GM12878 (cell line): ENCODE measurements around the gene NRXN3. TPM values are rescaled to one million over a fixed set of nuclear protein-coding genes. Genes with fewer than 3 reads are reported as not detected.

Experiments
- ATAC-seq: fragments of 200-7000 bp; cut with Tn5 transposase; 3 replicates; pipeline ENCODE4 v1.9.1; 2020; ENCODE audit warnings: mild to moderate bottlenecking, moderate library complexity
- BruUV-seq: library from RNA; stranded (reverse); fragments of 400-500 nt; replicated peaks from 2 replicates; lab custom pipeline; 2021; lab: Mats Ljungman, UMichigan
- CTCF ChIA-PET: fragments of 300-600 bp; sonication (Branson Sonifier 250); formaldehyde crosslinking; extraction: SDS; loops from one replicate; lab custom pipeline; 2021; ENCODE audit warnings: inconsistent platforms; lab: Yijun Ruan, JAX
- POLR2A ChIA-PET: fragments of 350-600 bp; formaldehyde crosslinking; extraction: SDS; loops from one replicate; lab custom pipeline; 2021; ENCODE audit warnings: inconsistent platforms; lab: Charles Lee
- RAD21 ChIA-PET: fragments of 300-600 bp; sonication (Branson Sonifier 250); formaldehyde crosslinking; loops from one replicate; lab custom pipeline; 2023; ENCODE audit warnings: antibody characterized with exemption; ENCODE audit not compliant: unreplicated experiment; lab: Charles Lee
- SMC1A ChIA-PET: fragments of 300-600 bp; sonication (Branson Sonifier 250); formaldehyde crosslinking; loops from one replicate; lab custom pipeline; 2023; ENCODE audit not compliant: unreplicated experiment, uncharacterized antibody; lab: Charles Lee
- DNase-seq: peaks from one replicate; pipeline ENCODE4 v3.0.0-alpha.2; 2011; ENCODE audit warnings: low read depth, low spot score
- FAIRE-seq: peaks from 3 replicates; lab custom pipeline; 2011; peaks lifted over from hg19 to GRCh38; lab: Jason Lieb, UNC
- H2AFZ ChIP-seq: 2 replicates; pipeline ENCODE4 v1.6.0; 2011; ENCODE audit warnings: low read depth, low read length, control low read depth; ENCODE audit not compliant: control insufficient read depth
- H3K27ac ChIP-seq: 2 replicates; pipeline ENCODE4 v1.5.1; 2011; ENCODE audit warnings: control low read depth; ENCODE audit not compliant: control insufficient read depth, insufficient read depth
- H3K27me3 ChIP-seq, 2 experiments: replicated peaks in 1 of 2; 2 replicates each; pipeline versions ENCODE4 v1.6.0 to v1.6.1; 2011; ENCODE audit warnings: low read length in 1 of 2; ENCODE audit not compliant: control insufficient read depth in 2 of 2, insufficient read depth in 2 of 2
- H3K36me3 ChIP-seq, 2 experiments: 2 replicates each; pipeline ENCODE4 v1.5.1; 2011; ENCODE audit warnings: low read length in 1 of 2; ENCODE audit not compliant: control insufficient read depth in 2 of 2, insufficient read depth in 2 of 2
- H3K4me1 ChIP-seq: 2 replicates; pipeline ENCODE4 v1.6.1; 2011; ENCODE audit warnings: mild to moderate bottlenecking, low read length, moderate library complexity, mixed read lengths; ENCODE audit not compliant: control insufficient read depth, insufficient read depth
- H3K4me2 ChIP-seq: 2 replicates; pipeline ENCODE4 v1.6.0; 2011; ENCODE audit warnings: control low read depth; ENCODE audit not compliant: control insufficient read depth, insufficient read depth
- H3K4me3 ChIP-seq: fragments of 200-600 bp; sonication (generic); 2 replicates; pipeline ENCODE4 v1.5.1; 2016
- H3K79me2 ChIP-seq: 2 replicates; pipeline ENCODE4 v1.6.0; 2011; ENCODE audit warnings: low read length; ENCODE audit not compliant: control insufficient read depth, insufficient read depth
- H3K9ac ChIP-seq: 2 replicates; pipeline ENCODE4 v1.8.0; 2011; ENCODE audit warnings: low read length, control low read depth, mixed read lengths; ENCODE audit not compliant: control insufficient read depth, insufficient read depth
- H3K9me3 ChIP-seq: replicated peaks from 3 replicates; pipeline ENCODE4 v1.5.1; 2011; ENCODE audit warnings: mild to moderate bottlenecking, low read length; ENCODE audit not compliant: control insufficient read depth, insufficient read depth
- H4K20me1 ChIP-seq: 2 replicates; pipeline ENCODE4 v1.6.0; 2011; ENCODE audit not compliant: control insufficient read depth, insufficient read depth
- BHLHE40 ChIP-seq, 2 experiments: fragments of 450-650 bp in 1 of 2; IDR thresholded peaks; 2 replicates each; pipeline ENCODE4 v1.6.1; 2011 to 2017; ENCODE audit warnings: low read depth in 2 of 2, borderline replicate concordance in 1 of 2, improper control_type of control experiment in 1 of 2, low read length in 1 of 2, mild to moderate bottlenecking in 1 of 2
- HDAC2 ChIP-seq: fragments of 200-600 bp; sonication (generic); IDR thresholded peaks from 2 replicates; pipeline ENCODE4 v1.6.1; 2017
- HDAC6 ChIP-seq: fragments of 200-600 bp; sonication (generic); IDR thresholded peaks from one replicate; pipeline ENCODE4 v1.8.0; 2017; ENCODE audit warnings: antibody characterized with exemption; ENCODE audit not compliant: unreplicated experiment
- IRF3 ChIP-seq: fragments of 450-650 bp; IDR thresholded peaks from 2 replicates; pipeline ENCODE4 v1.6.1; 2014; ENCODE audit warnings: mild to moderate bottlenecking
- MYB ChIP-seq: fragments of 150-350 bp; IDR thresholded peaks from 2 replicates; pipeline ENCODE4 v1.6.1; 2014; ENCODE audit warnings: mild to moderate bottlenecking, low read depth, low read length, borderline replicate concordance
- NR2C2 ChIP-seq: IDR thresholded peaks from 2 replicates; pipeline ENCODE4 v1.6.1; 2011; ENCODE audit warnings: borderline replicate concordance, low read depth; ENCODE audit not compliant: control insufficient read depth, insufficient read length
- NRF1 ChIP-seq: conservative IDR thresholded peaks from 2 replicates; pipeline ENCODE4 v1.6.1; 2011; ENCODE audit warnings: mild to moderate bottlenecking, low read depth, low read length, improper control_type of control experiment
- PRDM15 ChIP-seq: fragments of 450-650 bp; formaldehyde crosslinking; IDR thresholded peaks from 2 replicates; pipeline ENCODE4 v1.4.0; 2020; ENCODE audit warnings: mild to moderate bottlenecking, moderate library complexity
- SMARCA5 ChIP-seq: fragments of 450-650 bp; IDR thresholded peaks from 2 replicates; pipeline ENCODE4 v1.6.1; 2017; ENCODE audit warnings: mild to moderate bottlenecking
- in situ Hi-C: fragments of 300-500 bp; cut with MboI; formaldehyde crosslinking; loops from 9 replicates; pipeline ENCODE4 v1.14.3; 2018; ENCODE audit warnings: mixed read lengths
- intact Hi-C: fragments of 100-400 bp; cut with micrococcal nuclease; formaldehyde crosslinking; loops from one replicate; pipeline ENCODE4 v1.14.2; 2022; ENCODE audit not compliant: unreplicated experiment
- polyA plus RNA-seq, 11 experiments: library from polyadenylated mRNA; depleted of rRNA in 4 of 11; unstranded in 6 of 11; stranded (reverse) in 5 of 11; fragments of >200 nt; fragmentation: Nextera tagmentation in 4 of 11; fragmentation: Illumina TruSeq in 1 of 11; extraction: Ambion mirVana in 4 of 11; extraction: Trizol in 1 of 11; gene quantifications; 1 replicate in 1 of 11; 2 replicates in 10 of 11; pipeline versions ENCODE4 v1.2.1 to v1.2.3, GENCODE V29; 2011 to 2016; ENCODE audit warnings: inconsistent platforms in 2 of 11, missing spikeins in 2 of 11, low read depth in 1 of 11
- total RNA-seq, 4 experiments: library from RNA; depleted of rRNA in 3 of 4; stranded (reverse); fragments of >200 nt in 3 of 4; fragmentation: Illumina TruSeq in 1 of 4; extraction: Trizol in 1 of 4; gene quantifications; 2 replicates each; pipeline versions ENCODE4 v1.2.1 to v1.2.3, GENCODE V29; 2013 to 2021
- TF ChIP-seq, protein P1 (sequence below): fragments of 450-650 bp; IDR thresholded peaks from 2 replicates; pipeline ENCODE4 v1.6.1; 2017; ENCODE audit warnings: antibody characterized with exemption, mild to moderate bottlenecking, moderate library complexity
- TF ChIP-seq, protein P2 (sequence below): fragments of 450-650 bp; IDR thresholded peaks from 2 replicates; pipeline ENCODE4 v1.6.1; 2016; ENCODE audit warnings: mild to moderate bottlenecking
- TF ChIP-seq, protein P3 (sequence below): fragments of 450-650 bp; IDR thresholded peaks from 2 replicates; pipeline ENCODE4 v1.6.1; 2017; ENCODE audit warnings: mild to moderate bottlenecking, low read depth, inconsistent platforms; ENCODE audit not compliant: poor library complexity, severe bottlenecking

The NRXN3 gene
- total and polyA plus RNA-seq, 10 of the 15 experiments (the other 5 are each of a cell fraction or from before 2014, with no cell fraction given): 0.52 to 3.3 (median 1.4) TPM

DNA sequence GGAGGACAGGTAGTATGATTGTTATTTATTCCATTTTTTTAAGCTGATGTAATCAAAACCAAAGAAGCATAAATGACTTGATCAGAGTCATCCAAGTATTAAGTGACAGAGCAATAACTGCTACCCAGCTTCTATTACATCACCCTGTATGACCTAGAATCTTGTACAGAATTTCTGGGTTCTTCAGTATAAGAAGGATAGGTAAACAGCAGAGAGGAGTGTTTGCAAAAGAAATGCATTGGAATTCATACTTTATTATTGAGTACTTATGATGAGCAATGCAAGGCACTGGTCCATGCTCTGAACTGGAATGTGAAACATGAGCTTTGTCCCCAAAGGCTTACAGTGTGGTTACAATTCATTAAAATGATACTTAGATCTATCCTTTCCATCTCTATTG is 1124.3 kb downstream of the NRXN3 start (continued):
- TF ChIP-seq, protein P1, sequence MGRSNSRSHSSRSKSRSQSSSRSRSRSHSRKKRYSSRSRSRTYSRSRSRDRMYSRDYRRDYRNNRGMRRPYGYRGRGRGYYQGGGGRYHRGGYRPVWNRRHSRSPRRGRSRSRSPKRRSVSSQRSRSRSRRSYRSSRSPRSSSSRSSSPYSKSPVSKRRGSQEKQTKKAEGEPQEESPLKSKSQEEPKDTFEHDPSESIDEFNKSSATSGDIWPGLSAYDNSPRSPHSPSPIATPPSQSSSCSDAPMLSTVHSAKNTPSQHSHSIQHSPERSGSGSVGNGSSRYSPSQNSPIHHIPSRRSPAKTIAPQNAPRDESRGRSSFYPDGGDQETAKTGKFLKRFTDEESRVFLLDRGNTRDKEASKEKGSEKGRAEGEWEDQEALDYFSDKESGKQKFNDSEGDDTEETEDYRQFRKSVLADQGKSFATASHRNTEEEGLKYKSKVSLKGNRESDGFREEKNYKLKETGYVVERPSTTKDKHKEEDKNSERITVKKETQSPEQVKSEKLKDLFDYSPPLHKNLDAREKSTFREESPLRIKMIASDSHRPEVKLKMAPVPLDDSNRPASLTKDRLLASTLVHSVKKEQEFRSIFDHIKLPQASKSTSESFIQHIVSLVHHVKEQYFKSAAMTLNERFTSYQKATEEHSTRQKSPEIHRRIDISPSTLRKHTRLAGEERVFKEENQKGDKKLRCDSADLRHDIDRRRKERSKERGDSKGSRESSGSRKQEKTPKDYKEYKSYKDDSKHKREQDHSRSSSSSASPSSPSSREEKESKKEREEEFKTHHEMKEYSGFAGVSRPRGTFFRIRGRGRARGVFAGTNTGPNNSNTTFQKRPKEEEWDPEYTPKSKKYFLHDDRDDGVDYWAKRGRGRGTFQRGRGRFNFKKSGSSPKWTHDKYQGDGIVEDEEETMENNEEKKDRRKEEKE: no peak
- TF ChIP-seq HDAC2 (no peak), MYB (no peak), PRDM15 (CRISPR knock-in tag) (no peak)

DNA sequence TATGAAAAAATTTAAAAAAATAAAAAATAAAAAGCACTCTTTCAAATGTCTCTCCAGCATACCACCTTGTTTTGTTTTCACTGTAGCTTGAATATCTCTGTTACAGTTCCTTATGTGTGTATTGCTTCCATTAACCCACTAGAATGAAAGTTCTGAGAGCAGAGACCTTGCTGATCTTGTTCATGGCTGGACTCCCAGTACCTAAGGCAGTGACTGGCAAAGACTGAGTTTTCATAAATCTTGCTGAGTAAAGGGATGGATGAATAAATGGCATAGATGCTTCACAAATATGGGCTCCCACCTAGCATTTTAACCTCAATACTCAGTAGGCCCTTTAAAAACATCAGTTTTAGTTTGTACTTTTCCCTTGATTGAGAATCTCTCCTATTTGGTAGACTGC is 1125.2 kb downstream of the NRXN3 start:
- no peak for FAIRE-seq
- no TSS peak for BruUV-seq
- POLR2A ChIA-PET: no interaction called here
- no peak overlapping the region for H3K4me3 ChIP-seq
- intact Hi-C loops (no loop called here), in situ Hi-C loops (no loop called here)
- CTCF ChIA-PET: no interaction called here
- no peaks in the 10 kb centered on the region for H3K27me3 ChIP-seq
- no peaks in the 10 kb centered on the region for H3K79me2 ChIP-seq
- H3K9ac ChIP-seq: no peak overlapping the region
- ATAC-seq: no peak
- H3K4me1 ChIP-seq: no peaks in the 10 kb centered on the region
- H2AFZ ChIP-seq: no peak overlapping the region
- H3K36me3 ChIP-seq: no peaks in the 10 kb centered on the region
- SMC1A ChIA-PET: no interaction called here
- H3K27ac ChIP-seq: no peak overlapping the region
- H3K9me3 ChIP-seq: no peaks in the 10 kb centered on the region; the same call in 2 of the 3 replicates
- DNase-seq: no peak
- no peak overlapping the region for H3K4me2 ChIP-seq
- RAD21 ChIA-PET: no interaction called here
- no peaks in the 10 kb centered on the region for H4K20me1 ChIP-seq
- TF ChIP-seq IRF3: no peak
- no peak for TF ChIP-seq NRF1
- no peak for TF ChIP-seq SMARCA5
- TF ChIP-seq, protein P2, sequence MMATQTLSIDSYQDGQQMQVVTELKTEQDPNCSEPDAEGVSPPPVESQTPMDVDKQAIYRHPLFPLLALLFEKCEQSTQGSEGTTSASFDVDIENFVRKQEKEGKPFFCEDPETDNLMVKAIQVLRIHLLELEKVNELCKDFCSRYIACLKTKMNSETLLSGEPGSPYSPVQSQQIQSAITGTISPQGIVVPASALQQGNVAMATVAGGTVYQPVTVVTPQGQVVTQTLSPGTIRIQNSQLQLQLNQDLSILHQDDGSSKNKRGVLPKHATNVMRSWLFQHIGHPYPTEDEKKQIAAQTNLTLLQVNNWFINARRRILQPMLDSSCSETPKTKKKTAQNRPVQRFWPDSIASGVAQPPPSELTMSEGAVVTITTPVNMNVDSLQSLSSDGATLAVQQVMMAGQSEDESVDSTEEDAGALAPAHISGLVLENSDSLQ: no peak
- no peak for TF ChIP-seq NR2C2
- TF ChIP-seq HDAC6: no peak
- TF ChIP-seq, protein P3, sequence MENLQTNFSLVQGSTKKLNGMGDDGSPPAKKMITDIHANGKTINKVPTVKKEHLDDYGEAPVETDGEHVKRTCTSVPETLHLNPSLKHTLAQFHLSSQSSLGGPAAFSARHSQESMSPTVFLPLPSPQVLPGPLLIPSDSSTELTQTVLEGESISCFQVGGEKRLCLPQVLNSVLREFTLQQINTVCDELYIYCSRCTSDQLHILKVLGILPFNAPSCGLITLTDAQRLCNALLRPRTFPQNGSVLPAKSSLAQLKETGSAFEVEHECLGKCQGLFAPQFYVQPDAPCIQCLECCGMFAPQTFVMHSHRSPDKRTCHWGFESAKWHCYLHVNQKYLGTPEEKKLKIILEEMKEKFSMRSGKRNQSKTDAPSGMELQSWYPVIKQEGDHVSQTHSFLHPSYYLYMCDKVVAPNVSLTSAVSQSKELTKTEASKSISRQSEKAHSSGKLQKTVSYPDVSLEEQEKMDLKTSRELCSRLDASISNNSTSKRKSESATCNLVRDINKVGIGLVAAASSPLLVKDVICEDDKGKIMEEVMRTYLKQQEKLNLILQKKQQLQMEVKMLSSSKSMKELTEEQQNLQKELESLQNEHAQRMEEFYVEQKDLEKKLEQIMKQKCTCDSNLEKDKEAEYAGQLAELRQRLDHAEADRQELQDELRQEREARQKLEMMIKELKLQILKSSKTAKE: no peak
- TF ChIP-seq BHLHE40 (IDR thresholded peaks at IDR 0.05; ENCODE audit: borderline replicate concordance in 1 of 2, low read depth in 2 of 2, low read length in 1 of 2): no peak
